ENCODE results near the gene ISG20L2. TPM values are rescaled to one million over a fixed set of nuclear protein-coding genes. Genes with fewer than 3 reads are reported as not detected.

Gene ISG20L2
- polyA plus RNA-seq, 1 donor = 23.3 TPM

DNA sequence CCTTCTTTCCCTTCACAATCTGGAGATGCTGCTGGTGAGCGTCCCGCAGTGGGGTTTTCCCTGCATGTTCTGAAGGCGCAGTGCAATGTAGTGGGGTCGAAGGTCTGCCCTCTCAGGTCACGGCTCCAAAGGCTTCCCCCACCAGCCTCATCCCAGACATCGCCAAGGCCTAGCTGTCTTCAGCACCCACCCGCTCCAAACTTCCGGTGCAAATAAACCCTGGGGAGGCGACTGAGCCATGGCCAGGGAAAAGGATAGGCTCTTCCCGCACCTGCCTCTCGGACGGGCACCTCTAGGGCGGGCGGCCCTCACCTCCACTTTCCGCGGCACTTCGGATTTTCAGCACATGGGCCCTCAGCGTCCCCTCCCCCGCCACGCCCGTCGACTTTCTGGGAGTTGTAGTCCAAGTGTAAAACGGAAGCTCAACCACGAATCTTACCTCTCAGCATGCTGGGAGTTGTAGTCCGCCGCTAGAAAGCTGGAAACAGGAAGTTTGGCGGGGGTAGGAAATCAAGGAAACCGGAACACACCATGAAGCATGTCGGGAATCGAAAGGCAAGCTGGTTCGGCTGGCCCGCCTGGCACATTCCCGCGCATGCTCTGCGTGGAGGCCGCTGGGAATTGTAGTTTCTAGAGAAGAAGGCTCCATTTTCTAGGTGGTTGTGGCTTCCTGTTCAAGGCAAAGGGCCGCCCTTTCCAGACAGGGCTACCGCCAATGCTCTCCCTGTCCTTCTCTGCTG is 12.3 kb upstream of the ISG20L2 start, which contains the start of gene MRPL24:
Gene MRPL24, minus strand, starts transcription at position 348 of the 740 bp plus-strand sequence. CDS start 2,384 bp downstream, outside the sequence.
- peak; percentile 99 for DNase-seq (ENCODE audit: low read depth)

DNA sequence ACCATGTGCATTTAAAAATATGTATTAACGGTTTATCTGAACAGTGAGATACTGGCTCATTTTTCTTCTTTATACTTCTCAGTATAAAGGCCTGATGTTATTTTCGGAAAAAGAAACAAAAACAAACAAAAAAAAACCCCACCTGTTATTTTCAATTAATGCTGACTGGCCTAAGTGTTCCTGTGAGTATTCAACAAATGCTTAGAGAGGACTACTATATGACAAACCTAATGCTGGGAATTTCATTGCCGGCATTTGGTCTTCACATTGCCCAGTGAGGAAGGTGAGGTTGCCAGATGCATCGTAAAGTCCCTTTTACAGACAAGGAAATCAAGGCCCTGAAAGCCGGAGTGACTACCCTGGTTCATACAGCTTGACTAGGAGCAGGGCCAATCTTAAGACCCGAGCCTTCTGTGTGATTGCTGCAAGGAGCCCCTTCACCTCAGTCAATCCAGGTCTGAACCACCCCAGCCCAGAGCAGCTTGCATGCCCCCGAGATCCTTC is 11.7 kb upstream of the ISG20L2 start:
- DNase-seq (ENCODE audit: low read depth) = no peak

DNA sequence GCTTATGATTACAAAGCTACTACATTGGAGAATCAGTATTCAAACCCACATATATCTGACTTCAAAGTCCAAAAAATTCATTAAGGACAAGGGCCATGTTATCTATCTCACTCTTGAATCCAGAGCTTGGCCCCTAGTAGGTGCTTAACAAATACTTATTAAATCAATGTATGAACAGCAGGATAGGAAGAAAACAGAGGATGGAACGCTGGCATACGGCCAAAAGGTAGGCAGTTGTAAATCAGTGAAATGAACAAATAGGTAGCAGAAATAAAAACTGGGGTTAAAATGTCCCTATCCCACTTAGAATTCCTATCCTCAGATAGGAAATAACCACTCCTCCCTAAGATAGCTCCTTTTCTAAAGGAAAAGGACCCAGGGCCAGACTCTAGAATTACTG is 10.3 kb upstream of the ISG20L2 start:
- no peak for DNase-seq (ENCODE audit: low read depth)

DNA sequence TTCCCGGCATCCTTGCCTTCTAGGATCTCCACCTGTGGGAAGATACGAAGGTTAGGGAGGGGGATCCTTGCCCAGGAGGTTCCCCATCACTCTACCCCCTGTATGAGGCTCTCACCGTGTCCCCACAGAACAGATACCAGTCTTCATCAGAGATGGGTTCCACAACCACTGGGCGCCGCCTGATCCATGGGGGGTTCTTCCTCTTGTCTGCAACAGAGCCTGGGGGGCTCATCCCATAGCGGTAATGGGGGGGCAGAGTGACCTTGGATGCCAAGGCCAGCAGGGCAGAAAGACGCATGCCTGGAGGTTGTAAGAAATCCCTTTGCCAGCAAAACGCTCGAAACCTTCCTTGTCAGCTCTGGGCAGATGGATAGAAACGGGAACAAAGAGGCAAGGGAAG is 9.8 kb upstream of the ISG20L2 start:
- DNase-seq (ENCODE audit: low read depth) = no peak

DNA sequence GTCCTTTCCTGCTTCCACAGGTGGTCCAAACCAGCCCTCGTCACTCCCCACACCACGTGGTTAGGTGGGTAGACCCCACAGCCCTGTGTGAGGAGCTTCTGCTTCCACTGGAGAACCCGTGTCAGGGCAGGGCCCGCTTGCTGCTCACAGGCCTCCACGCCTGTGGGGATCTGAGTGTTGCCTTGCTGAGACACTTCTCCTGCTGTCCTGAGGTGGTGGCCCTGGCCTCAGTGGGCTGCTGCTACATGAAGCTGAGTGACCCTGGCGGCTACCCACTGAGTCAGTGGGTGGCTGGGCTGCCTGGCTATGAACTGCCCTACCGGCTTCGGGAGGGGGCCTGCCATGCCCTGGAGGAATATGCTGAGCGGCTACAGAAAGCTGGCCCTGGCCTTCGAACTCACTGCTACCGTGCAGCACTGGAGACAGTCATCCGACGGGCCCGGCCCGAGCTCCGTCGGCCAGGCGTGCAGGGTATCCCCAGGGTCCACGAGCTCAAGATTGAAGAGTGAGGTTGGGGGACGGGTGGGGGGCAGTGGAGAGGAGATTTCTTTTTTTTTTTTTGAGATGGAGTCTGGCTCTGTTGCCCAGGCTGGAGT is 5.5 kb upstream of the ISG20L2 start:
- DNase-seq (ENCODE audit: low read depth) = no peak

DNA sequence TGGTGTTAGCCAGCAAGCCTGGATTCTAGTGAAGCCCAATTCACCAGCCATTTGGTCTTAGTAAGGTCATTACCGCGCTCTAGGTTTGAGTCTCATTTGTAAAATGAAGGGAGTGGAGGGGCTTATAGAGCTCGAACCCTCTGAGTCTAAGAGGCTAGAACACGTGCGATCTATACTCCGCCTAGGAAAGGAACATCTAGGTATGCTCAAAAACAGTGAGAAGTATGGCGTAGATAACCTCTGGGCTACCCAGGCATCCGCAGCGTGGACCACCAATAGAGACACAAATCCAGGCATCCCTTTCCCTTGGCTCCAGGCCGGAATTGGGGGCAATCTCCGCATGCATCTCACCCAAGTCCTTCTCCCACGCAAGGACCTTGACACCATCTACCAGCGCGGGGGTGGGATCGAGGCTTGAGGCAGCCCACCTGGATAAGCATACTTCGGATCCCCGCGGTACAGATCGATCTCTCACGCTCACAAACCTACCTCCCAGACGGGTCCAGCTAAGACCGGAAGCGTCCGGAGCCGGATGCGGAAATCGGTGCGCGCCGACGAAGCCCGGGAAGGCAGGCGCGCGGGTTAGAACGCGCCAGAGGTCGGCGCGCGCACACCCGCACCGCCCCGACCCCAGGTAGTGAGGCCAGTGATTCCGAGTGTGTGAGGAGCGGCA is 504 bp downstream of the ISG20L2 start, which contains the start of gene METTL25B:
Gene METTL25B, plus strand, starts transcription at position 544 of the 673 bp plus-strand sequence. CDS start 636 bp downstream, outside the sequence.
- DNase-seq (ENCODE audit: low read depth) = no peak

DNA sequence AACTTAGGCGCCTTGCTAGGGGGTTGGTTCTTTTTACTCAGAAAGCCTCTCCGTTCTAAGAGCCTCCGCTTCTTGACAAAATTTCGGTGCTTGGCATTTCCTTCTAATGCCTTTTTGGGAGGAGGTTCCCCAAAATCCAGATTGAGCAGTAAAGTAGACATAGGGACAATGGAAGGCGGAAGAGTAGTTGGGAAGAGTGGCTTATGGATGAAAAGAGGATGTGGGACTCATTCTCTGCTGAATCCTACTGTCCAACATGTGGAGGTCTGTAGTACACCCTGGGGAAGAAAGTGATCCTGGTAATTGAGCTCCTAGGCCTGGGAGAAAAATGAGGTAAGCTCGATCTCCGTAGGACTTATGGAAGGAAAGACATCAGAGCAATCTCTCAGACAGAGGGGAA is 1.1 kb downstream of the ISG20L2 start:
- DNase-seq (ENCODE audit: low read depth) = no peak

DNA sequence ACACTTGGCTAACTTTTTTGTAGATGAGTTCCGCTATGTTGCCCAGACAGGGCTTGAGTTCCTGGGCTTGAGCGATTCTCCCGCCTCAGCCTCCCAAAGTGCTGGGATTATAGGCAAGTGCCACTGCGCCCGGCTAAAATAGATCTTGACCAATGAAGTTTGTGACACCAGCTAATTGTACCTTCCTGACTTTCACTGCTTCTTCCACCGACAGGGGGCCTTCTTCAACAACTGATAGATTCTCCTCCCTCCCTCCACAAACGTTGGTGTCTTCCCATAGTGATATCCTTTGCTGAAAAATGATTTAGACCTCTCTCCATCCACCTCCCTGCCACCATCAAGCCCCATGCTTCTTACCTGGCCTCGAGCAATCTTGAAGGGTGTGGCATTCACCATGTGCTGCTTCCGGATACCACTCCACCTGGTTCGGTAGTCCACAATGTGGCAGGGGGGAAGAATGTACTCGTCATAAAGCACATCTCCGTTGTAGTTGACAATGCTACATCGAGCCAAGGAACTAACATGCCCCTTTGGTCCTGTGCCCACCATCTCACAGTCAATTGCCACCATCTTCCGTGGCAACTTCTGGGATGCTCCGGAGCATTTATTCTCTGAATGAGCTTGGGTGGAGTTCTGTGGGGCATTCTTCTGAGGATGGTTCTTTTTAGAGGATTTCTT is 1.9 kb downstream of the ISG20L2 start:
- no peak for DNase-seq (ENCODE audit: low read depth)

DNA sequence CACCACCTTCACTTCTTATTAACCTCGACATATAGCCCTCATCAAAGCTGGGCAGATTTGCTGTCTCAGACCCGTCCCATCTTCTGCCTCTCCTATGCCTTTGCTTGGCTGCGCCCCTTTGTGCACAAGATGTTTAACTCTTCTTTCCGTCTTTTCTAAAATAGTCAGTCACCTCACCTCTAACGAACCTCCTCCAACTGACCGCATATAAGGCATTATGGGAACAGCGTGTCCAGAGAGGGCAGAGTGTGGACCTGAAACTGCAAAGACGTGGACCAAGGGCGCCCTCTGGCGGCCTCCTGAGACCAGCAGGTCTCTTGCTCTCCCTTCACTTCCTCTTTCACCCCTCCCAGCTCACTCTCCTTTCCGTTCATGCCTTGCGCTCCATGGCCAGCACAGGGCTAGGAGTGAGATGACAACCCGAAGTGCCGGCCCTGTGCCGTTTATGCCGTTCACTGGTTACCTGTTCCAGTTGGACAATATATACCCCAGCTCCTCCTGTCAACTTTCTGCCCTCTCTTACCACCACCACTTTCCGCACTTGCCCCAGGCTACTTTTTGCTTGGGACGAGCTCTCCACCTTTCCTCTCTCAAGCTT is 2.8 kb downstream of the ISG20L2 start:
- peak; percentile 86 for DNase-seq (ENCODE audit: low read depth)

DNA sequence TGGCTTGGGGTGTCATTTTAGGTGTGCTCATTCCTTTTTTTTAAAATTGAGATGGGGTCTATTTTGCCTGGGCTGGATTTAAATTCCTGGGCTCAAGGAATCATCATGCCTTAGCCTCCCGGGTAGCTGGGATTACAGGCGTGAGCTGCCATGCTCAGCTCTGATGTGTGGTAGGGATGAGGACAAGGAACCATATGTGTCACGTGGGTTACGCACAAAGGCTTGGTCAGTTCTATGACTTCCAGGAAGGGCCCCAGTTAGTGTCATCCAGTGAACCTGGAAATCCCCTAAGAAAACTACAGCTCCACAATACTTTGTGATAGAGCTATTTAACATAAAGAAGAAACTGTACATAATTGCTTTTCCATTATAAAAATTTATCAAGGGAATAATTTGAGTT is 7.0 kb downstream of the ISG20L2 start:
- no peak for DNase-seq (ENCODE audit: low read depth)

DNA sequence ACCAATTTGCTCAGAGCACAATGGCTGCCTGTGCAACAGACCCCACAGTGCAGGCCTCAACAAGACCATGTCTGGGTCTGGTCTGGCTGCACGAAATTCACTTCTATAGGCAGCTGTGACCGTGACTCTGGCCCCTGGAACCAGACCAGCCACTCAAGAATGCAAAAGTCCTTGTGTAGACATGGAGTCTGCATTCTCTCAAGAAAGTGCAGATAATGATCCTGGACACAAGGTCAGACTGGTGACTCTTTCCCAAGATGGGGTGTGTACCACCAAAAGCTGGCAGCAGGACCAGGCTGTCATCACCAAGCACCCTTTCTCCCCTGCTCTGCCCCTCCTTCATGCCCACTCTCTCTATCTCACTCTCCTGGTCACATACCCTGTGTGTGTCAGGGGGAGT is 7.4 kb downstream of the ISG20L2 start:
- DNase-seq (ENCODE audit: low read depth) = no peak

DNA sequence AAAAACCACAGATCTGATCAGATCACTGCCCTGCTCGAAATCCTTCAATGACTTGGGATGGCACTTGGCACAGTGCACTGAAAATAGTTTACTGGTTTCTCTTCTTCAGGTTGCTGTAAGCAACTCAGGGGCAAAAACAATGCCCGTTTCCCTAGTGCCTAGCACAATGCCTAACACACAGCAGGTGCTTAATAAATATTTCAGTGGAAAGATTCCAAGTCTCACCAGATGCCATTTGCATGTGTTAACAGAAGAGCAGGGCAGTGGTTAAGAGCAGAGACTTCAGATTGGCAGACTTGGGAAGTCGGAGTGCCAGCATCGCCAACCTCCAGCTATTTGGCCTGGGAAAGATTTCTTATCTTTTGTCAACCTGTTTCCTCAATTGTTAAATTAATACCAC is 11.2 kb downstream of the ISG20L2 start:
- DNase-seq (ENCODE audit: low read depth) = no peak

DNA sequence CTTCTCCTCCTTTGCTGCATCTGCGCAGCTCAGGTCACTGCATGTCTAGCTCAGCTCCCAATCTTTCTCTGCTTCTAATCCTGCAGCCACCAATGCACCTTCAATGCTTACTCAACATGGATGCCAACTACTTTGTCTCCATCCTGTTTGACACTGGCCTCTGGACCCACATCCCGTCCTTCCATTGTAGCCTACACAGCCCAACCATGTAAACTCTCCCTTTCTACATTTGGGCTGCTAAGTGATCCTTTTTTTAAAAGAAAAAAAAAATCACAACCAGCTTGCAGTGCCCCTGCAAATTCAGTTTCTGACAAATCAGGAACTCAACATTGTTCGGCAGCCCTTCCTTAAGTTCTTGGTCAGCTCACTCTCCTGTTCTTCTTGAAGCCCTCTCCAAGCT is 13.7 kb downstream of the ISG20L2 start:
- no peak for DNase-seq (ENCODE audit: low read depth)

DNA sequence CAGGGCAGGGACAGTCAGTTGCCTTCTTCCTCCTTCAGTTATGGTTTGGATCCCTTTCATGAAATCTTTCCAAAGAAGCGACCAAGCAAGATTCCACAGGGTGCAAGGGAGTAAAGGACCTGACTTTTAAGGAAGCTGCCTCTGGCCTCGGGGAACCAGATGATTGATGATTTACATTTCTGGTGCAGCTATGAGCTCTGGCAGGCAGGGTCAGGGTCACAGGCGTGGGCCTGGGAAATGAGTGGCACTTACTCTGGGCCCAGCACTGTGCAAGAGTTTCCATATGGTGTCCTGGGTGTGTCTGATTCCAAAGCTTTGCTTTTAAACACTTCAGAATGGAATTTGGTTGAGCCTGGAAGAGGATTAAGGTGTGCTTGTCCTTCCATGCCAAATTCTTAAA is 15.9 kb downstream of the ISG20L2 start:
- no peak for DNase-seq (ENCODE audit: low read depth)

DNA sequence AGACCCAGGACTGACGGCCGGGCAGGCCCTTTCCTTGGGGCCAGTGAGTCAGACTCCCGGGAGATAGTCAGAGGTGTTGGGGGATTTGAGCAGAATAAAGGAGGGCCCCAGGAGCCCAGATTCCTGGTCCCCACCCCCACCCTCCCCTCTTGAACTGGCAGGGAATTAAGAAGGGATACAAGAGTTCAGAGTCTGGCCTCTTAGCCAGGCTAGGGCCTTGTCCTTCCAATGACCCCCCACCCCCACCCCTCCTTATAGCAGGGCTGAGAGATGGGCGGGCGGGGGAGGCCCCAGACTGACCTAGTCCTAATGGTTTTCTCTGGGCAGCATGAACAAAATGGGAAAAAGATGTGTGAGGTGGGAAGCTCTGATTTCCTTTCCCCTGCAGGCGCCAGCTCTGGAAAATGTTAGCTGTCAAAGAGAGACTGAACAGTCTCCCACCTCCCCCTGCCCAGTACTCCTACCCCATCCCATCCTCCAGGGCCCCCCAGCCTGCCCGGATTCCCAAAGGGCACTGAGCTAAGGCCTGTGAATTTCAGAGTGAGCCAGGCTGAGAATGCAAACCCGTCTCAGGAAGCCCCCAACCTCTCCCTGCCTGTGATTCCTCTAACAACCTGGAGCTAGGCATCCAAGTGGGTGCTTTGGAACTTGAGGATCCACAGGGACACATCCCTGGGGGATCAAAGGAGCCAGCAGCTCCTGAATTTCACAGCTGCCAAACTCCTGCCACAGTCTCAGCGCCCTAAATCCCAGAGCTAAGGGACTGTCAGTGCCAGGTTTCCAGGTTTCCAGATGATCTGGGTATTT is 17.4 kb downstream of the ISG20L2 start:
- no peak for DNase-seq (ENCODE audit: low read depth)

DNA sequence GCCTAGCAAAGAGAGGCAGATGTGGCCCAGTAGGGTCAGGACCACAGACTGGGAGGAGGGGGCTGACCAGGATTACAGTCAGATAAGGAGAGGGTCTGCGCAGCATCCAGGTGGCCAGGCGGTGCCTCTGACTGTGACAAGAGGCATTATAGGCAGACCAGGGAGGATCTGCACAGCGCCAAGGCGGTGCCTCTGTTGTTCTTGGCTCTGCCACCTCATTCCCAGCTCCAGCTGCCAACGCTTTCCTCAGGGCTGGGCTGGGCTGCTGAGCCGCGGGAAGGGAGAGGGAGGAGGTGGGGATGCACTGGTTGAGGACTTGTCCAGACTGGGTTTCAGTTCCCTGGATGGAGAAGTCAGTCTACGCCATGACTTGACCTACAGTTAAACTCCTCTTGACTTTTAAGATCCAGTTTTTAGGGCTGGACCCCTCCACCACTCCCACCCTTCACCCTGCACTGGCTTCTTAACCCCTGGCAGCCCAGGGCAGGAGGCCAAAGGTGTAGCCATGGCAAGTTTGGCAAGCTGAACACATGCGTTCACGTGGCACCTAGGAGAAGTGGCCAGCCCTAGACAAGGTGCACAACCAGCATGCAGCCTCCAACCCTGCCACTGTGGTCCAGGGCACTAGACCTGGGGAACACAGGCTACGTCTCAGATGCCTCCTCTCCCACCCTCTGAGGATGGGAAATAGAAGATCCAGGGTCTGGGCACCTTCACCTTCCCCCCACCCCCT is 18.6 kb downstream of the ISG20L2 start:
- no peak for DNase-seq (ENCODE audit: low read depth)

DNA sequence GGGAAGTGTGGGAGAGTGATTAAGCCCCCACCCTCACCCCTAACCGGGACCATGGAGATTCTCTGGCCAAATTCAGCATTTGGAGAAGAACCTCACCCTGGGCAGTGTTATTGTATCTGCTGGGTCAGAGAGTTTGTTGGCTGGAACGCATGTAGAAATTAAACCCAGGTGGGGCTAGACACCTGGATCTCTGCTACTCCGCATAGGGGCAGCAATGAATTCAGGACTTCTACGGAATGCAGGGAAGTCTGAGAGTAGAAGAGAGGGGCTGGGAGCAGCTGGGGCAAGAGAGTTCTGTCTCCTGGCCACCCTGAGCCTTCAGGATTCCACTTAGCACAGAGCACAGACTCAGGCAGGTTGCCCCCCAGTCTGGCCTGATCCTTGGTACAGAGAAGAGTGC is 19.5 kb downstream of the ISG20L2 start:
- no peak for DNase-seq (ENCODE audit: low read depth)

DNA sequence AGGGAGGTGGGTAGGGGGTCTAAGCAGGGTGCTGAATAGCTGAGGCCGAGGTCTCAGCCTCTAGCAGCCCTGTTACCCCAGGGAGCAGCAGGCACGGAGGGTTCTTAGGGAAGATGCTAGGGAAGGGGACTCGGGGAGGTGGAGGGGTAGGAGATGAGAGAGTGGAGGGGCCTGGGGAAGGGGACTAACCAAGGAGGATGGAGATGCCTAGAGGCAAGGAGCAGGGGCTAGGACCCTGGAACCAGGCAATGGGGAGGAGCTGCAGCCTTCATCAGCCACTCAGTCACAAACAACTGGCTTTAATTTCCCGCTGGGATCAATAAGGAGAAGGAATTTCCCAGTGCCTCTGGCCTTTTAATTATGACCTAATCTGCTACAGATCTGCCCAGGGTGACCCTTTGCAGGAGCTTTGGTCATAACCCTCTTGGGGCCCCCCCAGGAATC is 20.3 kb downstream of the ISG20L2 start:
- DNase-seq (ENCODE audit: low read depth) = no peak

DNA sequence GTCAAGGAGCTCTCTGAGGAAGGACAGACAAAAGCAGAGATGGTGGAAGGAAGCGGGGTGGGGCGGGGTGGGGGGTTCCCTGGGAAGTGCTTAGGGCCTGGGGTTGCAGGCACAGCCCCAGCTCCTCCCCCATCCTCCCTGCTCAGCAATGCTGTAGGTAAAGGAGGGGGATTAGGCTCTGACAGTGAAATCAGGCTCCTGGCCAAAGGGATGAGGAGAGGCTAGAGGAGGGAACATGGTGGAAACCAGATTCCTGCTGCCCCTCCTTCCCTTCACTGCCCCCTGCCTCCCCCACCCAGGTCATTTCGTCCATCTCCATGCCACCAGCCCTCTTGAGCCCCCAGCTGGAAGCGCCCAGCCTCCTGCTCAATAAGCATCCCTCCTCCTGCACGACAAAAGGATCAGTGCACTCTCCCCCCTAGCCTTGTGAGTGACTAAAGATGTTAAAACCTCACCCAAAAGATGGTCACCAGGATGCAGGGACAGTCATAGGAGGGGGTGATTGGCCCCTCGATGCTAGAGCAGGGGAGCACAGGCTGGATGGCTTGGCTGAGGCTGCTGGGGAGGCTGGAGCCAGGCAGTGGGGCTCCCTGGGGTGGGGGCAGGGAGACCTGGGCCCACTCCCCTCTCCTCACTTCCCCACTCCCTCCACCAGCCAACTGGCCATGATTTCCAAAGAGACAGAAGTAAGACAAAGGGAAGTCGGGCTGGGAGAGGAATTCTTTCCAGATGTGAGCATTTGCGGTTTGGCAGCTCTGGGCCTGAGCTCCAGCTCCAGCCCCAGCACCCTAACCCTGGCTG is 20.9 kb downstream of the ISG20L2 start:
- DNase-seq (ENCODE audit: low read depth) = no peak

Measured in forelimb muscle (tissue), 1 donor.